Measurements from ENCODE around the gene MRFAP1L1.
"Not testable (repeated sequence)": the region's sequence is repeated elsewhere in the genome, so short reads cannot be mapped to it uniquely, and the experiment has no call there.

Gene MRFAP1L1

DNA sequence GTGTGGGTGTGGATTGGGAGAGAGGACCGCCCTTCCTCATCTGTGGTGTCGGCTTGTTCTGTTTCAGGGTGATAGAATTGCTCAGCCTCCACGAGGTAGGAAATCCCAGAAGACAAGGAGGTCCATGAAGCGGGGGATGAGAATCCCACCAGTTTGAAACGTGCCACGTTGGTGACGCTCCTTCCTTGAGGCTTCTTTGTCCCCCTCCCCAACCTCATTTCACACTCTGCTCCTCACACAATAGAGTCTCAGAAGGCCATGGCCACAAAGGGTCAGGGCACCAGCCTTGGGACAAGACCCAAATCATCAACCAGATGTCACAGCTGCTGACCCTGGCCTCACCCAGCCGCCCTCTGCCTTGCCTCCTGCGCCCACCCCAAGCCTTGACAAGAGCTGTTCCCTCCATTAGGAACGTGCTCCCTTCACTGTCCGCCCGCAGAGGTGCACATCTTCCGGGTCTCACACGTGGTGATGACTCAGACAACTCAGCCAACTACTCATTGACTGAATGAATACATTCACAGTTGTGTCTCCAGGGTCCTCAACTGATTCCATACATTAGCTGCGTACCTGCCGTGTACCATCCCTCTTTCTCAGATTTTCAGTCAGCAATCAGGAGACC lies 24.6 kb upstream of the MRFAP1L1 start:
- no peak for DNase-seq (ENCODE audit: low read depth in 2 of 2)

DNA sequence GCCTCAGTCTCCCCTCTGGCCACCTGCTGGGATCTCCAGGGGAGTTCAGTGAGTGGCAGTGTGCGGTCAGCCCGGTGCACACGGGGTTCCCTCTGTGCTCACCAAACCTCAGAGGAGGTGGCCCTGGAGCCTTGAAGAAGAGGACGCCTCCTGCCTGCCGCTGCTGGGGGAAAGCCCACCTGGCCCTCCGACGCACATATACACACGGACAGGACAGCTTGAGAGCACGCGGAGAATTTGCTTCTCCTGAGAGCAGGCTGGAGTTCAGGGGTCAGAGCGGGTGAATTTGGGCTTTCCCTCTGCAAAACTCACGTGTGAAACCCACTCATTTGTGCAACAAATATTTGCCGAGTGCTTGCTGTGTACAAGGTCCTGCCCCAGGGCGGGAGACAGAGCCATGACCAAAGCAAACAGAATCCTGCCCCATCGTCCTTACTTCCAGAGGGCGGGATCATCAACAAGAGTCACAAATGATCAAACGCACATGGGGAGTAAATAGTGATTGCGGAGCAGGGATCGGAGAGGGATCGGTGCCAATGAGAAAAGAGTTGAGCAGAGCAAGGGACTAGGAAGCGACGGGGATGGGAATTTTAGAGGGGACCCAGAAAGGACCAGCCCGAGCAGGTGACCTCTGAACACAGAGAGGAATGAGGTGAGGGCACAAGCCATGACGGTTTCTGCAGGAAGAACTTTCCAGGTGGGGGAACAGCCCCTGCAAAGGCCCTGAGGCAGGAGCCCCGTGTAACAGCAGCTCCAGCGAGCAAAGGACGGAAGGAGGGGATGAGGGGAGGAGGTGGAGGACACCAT lies 23.9 kb upstream of the MRFAP1L1 start:
- DNase-seq (ENCODE audit: low read depth in 2 of 2), result no peak

DNA sequence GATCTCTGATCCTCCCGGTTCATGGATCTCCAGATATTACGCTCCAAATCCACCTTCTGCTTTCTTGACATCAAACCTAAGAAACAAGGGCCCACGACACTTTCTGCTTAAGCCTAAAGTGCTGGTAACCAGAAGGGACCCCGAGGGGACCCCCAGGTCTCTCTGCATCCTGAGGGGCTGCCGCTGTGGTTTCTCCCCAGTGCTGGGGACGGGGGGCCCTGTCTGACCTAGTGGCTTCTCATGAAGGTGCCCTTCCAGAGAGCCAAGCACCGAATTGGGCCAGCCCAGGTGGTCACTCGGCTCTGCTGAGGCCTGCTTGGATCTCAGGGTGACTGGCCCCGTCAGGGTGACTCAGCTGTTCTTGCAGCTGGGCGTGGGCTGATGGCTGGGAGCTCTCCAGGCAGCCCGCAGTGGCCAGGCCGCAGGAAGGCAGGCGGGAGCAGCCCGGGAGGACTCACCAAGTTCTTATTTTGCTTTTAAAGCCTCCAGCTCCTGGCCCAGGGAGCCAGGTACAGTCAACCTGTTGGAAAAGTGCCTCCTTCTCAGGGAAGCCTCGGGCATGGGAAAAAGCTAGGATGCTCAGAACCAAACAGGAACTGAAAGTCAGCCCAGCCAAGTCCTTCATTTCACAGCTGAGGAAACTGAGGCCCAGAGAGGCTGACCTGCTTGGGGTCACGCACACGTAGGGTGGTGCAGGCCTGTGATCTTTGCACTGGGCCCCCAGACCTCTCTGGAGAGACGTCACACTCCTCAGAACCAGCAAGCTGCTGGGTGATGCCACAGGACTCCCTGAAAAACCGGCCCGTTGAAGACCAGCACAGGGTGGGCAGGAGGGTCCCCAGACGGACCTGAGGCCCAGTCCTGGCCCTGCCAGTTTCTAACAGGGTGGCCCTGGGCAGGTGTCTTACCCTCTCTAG lies 23.0 kb upstream of the MRFAP1L1 start:
- no peak for DNase-seq (ENCODE audit: low read depth in 2 of 2)

DNA sequence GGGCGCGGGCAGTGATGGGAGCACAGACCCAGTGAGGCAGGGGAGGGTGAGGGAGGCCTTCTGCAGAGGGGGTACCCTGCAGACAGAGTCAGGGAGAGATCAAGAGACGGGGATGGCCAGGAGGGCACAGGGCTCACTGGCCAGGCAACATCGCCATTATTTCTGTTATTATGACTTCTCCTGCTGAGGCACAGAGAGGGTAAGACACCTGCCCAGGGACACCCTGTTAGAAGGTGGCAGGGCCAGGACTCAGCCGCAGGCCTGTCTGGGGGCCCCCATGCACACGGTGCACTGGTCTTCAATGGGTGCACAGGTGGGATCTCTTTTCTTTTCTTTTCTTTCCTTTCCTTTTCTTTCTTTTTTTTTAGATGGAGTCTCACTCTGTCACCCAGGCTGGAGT lies 22.1 kb upstream of the MRFAP1L1 start:
- no peak for DNase-seq (ENCODE audit: low read depth in 2 of 2)

DNA sequence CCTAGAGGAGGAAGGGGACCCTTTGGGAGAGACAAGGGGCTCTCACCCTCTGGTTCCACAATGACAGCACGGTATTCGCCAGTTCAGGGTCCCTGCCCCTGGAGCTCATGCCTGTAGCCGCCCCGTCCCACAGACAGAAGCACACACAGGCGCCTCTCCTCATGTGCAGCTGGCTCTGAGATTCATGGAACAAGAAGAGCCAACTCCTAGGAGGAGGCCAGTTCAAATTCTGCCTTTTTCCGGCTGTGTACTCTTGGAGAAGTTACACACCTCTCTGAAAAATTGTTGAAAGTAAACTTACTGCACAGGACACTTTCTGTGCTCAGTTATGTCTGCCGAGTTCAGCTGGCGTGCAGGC lies 21.6 kb upstream of the MRFAP1L1 start:
- no peak for DNase-seq (ENCODE audit: low read depth in 2 of 2)

DNA sequence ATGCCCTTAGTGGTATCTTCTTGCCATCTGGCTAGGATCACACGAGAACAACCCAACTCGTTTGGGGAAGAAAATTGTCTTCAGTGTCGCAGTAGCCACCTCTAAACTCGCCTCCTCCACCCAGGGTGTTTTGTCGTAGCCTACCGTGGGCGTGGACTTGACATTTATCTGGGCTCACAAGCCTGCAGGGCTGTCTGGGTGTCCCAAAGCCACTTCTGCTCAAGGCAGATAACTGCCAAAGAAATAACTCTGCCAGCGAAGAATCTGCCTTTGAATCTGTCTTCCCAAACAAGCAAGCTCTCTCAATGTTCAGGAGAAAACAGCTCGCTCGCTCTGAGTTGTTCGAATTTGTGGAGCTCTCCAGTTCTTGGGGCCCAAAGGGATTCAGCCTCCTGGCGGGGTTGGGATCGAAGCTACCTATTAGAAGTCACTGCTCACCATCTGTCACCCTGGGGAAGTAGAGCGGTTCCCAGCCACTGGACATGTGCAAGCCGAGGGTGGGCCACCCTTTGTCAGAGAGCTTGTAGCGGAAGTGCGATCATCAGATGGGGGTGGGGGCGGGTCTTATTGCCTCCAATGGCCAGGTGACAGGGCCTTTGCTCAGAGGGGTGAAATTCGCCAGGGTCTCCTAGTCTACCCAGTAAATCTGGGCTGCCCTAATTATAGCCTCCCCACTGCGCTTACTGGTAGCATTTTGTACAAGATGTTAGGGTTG lies 21.1 kb upstream of the MRFAP1L1 start:
- DNase-seq (ENCODE audit: low read depth in 2 of 2), result no peak

DNA sequence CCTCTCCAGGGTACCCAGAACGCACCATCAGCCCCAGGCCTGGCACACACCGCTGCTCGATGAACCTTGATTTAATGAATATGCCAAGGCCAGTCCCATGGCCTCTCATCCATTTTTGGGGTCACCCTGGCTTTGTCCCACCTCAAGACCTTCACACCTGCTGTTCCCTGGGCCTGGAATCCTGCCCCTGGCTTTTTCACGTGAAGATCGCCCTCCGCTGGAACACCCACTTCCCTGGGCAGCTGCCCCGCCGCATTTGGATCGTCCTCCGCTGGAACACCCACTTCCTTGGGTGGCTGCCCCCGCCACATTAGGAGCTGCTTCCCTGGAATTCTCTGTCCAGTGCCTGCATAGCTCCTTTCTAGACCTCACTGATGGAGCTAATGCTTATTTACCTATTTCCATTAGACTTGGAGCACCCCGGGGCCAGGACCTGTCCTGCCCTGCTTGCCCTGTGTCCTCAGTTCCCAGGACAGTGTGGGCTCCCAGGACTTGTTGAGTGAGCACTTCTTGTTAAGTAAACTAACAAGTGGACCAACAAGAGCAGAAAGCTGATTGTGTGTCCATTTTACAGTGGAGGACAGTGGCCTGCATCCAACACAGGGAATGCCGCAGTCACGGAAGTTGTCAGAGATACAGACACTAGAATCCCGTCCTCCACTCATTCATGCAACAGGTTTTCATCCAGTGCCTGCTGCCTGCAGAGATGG lies 18.8 kb upstream of the MRFAP1L1 start:
- no peak for DNase-seq (ENCODE audit: low read depth in 2 of 2)

DNA sequence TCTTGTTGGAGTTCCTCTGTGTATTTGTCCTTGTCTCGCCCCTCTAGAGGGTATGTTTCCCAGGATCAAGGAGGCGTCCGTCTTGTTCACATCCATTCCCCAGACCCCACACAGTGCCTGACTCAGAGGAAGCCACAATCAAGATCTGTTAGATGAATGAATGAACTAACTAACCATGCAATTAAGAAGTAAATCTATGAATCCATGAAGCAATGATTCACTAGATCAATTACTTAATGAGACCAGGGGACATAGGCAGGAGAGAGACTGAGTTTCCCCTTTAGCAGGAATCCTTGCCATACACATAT lies 18.2 kb upstream of the MRFAP1L1 start:
- no peak for DNase-seq (ENCODE audit: low read depth in 2 of 2)

DNA sequence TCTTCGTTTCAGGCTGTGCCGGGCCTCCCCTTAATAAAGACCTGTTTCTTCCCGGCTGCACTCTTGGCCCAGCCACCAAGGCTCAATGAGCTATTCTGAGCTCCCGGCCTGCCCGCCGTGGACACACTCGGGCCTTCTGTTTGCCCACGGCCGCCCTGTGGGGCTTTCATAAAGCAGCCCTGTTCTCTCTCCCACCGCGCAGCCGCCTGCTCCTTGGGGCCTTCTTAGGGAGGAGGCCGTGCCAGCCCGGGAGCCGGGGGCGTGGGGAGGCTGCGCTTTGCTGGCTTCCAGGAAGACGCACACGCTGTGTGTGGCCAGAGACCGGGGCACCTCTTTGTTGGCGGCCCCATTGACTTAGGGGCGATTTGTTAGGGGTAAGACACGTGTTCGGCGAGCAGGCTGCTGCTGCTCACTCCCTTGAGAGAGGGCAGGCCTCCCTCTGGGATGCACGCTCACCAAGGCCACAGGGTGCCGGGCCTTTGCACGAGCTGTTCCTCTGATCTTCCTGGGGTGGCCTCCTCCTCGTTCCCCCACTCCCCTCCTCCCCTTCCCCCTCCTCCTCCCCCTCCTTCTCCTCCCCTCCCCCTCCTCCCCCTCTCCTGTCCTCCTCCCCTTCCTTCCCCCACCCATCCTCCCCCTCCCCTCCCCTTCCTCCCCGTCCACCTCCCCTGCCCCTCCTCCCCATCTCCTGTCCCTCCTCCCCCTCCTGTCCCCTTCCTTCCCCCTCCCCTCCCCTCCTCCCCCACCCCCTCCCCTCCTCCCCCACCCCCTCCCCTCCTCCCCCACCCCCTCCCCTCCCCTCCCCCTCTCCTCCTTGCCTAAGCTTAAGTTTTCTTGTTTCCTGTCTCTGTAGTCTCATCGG lies 17.6 kb upstream of the MRFAP1L1 start:
- no peak for DNase-seq (ENCODE audit: low read depth in 2 of 2)

DNA sequence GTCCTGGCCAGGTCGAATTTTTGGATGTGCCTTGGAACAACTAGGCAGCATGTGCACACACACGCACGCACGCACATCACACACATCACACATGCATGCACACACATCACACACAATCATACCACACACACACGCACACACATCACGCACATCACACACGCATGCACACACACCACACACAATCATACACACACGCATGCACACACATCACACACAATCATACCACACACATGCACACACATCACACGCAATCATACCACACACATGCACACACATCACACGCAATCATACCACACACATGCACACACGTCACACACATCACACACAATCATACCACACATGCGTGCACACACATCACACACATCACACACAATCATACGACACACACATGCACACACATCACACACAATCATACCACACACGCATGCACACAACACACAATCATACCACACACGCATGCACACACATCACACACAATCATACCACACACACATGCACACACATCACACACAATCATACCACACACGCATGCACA lies 15.8 kb upstream of the MRFAP1L1 start:
- not testable (repeated sequence) for DNase-seq (ENCODE audit: low read depth in 2 of 2)

DNA sequence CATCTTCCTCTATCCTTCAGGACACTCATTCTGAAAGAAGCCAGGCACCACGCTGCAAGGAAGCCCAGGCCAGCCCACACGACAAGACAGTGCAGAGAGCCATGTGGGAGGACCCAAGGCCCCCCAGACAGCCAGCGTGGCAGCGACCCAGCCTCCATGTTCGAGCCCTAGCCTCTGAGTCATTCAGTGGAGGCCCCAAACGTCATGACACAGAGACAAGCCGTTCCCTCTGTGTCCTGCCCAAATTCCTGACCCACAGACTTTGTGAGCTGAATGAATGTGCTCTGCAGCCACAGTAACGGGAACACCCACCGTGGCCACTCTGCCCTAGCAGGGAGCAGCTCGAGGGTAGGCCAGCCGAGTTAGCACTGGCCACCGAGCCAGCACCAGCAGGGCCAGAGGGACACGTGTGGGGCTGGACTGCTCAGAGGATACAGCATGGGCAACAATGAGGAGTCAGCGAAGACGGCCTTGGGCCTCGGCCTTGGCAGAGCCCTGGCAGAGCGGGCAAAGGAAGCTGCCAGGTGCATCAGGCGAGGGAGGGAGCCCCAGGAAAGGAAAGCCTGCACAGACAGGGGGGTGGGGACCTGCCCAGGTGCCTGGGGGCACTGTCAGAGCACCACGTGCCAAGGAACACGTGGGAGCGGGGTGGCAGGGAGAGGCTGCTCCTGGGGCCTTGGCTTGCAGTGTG lies 14.9 kb upstream of the MRFAP1L1 start:
- no peak for DNase-seq (ENCODE audit: low read depth in 2 of 2)

DNA sequence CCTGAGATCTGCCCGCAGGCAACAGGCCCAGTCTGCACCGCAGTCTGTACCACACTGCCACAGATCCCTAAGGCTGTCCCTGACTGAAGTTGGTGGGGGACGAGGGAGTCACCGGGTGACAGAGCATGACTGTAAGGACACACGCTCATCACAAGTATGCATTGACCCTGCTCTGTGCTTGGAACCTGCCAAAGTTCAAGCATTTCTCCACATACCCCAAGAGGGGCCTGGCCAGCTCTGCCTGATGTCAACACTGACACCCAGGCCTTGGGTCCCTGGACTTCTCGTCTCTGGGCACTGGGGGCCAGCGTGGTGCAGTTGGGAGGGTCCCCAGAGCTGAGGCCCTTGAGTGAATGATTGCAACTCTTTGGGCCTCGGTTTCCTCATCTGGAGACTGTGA lies 14.2 kb upstream of the MRFAP1L1 start:
- DNase-seq (ENCODE audit: low read depth in 2 of 2), result no peak

DNA sequence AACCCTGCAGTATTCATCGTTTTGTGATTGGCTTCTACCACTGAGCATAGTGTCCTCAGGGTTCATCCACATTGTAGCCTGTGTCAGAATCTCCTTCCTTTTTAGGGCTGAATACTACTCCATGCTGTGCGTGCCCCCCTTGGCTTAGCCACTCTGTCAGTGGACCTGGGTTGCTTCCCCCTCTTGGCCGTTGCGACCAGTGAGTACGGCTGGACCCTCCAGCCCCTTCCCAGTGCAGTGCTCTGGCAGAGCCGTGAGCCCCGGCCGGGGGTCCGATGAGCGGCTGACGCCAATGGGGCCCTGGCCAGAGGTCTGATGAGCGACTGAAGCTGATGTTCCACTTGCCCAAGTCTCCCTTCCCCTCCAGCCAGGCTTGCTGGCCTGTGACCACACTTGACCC lies 13.2 kb upstream of the MRFAP1L1 start:
- no peak for DNase-seq (ENCODE audit: low read depth in 2 of 2)

DNA sequence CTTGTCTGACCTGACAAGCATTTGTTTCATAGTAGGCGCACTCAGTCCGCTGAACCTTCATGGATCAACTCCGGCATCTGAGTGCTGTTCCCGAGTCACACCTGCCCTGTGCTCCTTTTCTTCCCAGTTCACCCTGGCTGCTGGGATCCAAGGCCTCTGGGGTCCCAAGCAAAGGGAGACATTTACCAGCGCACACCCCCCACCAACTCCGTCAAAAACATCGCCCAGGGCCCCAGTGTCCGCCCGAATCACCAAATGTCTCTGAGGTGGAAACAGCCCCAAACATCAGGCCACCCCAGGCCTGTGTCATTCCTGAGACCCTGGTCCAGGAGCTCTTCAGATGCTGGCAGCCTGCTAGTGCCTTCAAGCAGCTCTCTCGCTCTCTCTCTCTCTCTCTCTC lies 11.5 kb upstream of the MRFAP1L1 start:
- DNase-seq (ENCODE audit: low read depth in 2 of 2), result no peak

DNA sequence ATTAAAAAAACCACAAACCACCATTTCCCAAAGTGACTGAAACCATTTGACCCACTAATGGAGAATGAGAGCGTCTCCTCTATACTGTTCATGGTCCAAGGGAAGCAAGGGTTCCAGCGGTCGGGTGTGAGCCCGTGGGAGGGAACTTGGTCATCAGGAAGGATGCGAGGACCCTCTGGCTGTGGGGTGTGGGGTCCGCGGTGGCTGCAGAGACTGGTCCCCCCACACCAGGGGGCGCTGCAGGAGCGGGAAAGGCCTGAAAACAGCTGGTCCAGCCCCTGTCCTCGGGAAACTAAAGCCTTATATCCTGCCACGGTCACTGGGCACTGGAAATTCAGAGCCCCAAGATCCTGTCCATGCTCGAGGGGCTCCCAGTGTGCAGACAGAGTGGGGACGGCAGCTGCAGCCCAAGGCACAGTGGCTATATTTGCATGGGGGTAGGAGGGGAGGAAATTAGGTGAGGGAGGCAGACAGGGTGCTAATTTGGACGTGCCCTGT lies 10.6 kb upstream of the MRFAP1L1 start:
- peak; percentile 64 to 69 for DNase-seq (ENCODE audit: low read depth in 2 of 2)

DNA sequence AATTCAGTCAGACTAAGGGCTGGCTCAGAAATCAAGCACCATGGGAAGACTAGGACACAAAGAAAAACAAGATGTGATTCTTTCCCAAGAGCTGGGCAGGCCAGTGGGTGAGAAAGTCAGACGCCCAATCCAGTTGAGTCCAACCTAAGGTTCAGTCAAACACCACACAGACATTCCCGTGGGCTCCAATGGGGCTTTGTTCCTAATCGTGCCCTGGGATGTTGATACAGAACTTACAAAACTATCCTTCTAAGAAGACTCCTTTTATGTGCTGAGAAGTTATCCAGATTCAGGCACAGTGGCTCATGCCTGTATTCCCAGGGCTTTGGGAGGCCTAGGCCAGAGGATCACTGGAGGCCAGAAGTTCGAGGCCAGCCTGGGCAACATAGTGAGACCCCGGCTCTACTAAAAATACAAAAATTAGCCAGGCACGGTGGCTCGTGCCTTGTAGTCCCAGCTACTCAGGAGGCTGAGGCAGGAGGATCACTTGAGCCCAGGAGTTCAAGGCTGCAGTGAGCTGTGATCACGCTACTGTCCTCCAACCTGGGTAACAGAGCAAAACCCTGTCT lies 10.0 kb upstream of the MRFAP1L1 start:
- no peak for DNase-seq (ENCODE audit: low read depth in 2 of 2)

DNA sequence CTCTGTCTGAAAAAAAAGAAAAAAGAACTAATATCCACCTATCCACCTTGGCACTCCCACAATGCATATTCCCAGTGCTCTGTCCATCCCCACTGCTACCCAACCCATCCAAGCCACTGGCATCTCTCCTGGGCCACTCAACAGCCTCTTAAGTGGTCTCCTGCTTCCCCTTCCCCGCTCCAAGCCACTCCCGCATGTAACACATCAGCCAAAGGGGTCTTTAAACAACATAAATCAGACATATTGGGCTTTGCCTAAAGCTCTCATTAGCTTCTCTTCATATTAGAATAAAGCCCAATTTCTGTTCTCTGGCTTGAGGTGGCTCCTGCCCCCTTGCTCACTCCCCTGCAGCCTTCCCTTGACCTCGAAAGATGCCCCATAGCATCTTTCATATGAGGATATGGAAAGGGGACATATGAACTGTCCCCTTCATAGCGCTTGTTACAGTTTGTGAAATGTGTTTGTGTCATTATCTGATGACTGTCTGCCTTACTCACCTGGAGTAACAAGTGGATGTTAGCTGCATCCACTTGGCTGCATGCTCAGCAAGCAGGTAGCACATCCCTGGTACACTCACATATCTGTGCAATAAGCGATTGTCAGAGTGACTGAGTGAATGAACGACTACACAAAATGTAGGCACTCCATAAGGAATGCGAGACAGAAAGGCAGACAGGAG lies 9.4 kb upstream of the MRFAP1L1 start:
- no peak for DNase-seq (ENCODE audit: low read depth in 2 of 2)

DNA sequence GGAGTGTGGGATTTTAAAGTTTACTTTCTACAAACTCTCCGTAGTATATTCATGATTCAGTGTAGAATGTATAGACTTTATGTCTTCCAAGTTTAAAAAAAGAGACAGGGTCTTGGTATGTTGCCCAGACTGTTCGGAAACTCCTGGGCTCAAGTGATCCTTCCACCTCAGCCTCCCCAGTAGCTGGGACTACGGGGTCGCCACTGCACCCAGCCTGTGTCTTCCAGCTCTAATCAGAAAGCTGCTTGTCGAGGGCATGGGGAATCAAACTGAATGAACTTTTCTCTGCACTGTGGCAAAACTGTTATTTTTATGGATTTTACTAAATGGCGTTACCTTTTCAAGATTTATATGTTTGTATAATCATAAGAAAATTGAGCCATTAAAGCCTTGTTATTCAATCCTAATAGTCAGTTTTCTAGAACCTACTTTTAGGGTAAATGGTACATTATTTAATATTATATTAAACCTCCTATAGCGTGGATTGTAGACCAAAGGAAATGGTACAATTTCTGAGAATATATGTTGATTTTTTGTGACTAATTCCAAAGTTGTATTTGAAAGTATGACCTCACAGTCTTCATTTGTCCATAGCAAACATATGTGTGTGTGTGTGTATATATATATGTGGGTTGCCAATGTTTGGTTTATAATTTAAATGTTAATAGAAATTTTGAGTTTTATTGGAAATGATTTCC lies 7.4 kb upstream of the MRFAP1L1 start:
- DNase-seq (ENCODE audit: low read depth in 2 of 2), result no peak

Data from stimulated activated CD8-positive, alpha-beta memory T cell treated with anti-CD3 and anti-CD28 coated beads, Interleukin-7, amount 100 ng/mL, for 4 hours (primary cell).